ENCODE measurements around the gene PCGF3.

The PCGF3 gene

GRCh38 chr4:705278-706082, at the start of gene PCGF3:
Gene PCGF3 (plus strand): TSS chr4:705832. CDS start chr4:733681, 27,849 bp downstream.
- peak; percentile 88 for DNase-seq (ENCODE audit: low read depth)

GRCh38 chr4:656436-657337, 48.9 kb upstream of the PCGF3 start:
- DNase-seq (ENCODE audit: low read depth), result no peak

- no peak for DNase-seq (ENCODE audit: low read depth)
Measured at GRCh38 chr4:657338-657833, 48.2 kb upstream of the PCGF3 start.

- DNase-seq (ENCODE audit: low read depth), result no peak
Measured at GRCh38 chr4:657834-658667, 47.6 kb upstream of the PCGF3 start.

GRCh38 chr4:658681-659667, 46.7 kb upstream of the PCGF3 start:
- DNase-seq (ENCODE audit: low read depth), result no peak

GRCh38 chr4:659851-660250, 45.8 kb upstream of the PCGF3 start:
- no peak for DNase-seq (ENCODE audit: low read depth)

- DNase-seq (ENCODE audit: low read depth), result no peak
Measured at GRCh38 chr4:660401-660800, 45.2 kb upstream of the PCGF3 start.

- DNase-seq (ENCODE audit: low read depth), result no peak
Measured at GRCh38 chr4:661231-661630, 44.4 kb upstream of the PCGF3 start.

- no peak for DNase-seq (ENCODE audit: low read depth)
Measured at GRCh38 chr4:661881-662761, 43.5 kb upstream of the PCGF3 start.

- no peak for DNase-seq (ENCODE audit: low read depth)
Measured at GRCh38 chr4:663046-663437, 42.6 kb upstream of the PCGF3 start.

GRCh38 chr4:663438-664428, 41.9 kb upstream of the PCGF3 start:
- no peak for DNase-seq (ENCODE audit: low read depth)

- DNase-seq (ENCODE audit: low read depth), result no peak
Measured at GRCh38 chr4:664713-665231, 40.9 kb upstream of the PCGF3 start.

GRCh38 chr4:665381-665750, 40.3 kb upstream of the PCGF3 start:
- no peak for DNase-seq (ENCODE audit: low read depth)

GRCh38 chr4:665751-666435, 39.7 kb upstream of the PCGF3 start:
- no peak for DNase-seq (ENCODE audit: low read depth)

GRCh38 chr4:666436-666810, 39.2 kb upstream of the PCGF3 start:
- no peak for DNase-seq (ENCODE audit: low read depth)

GRCh38 chr4:666822-667544, 38.6 kb upstream of the PCGF3 start:
- DNase-seq (ENCODE audit: low read depth), result no peak

- DNase-seq (ENCODE audit: low read depth), result no peak
Measured at GRCh38 chr4:667545-667925, 38.1 kb upstream of the PCGF3 start.
